Liver (tissue), 3 donors: ENCODE data around the gene BICDL1.

Source experiments
- CTCF ChIP-seq: fragments of 150-350 bp; IDR thresholded peaks from 2 replicates; pipeline ENCODE4 v1.5.1; 2017; ENCODE audit warnings: improper control_type of control experiment, low read depth, low read length; ENCODE audit not compliant: missing input control
- EGR1 ChIP-seq, 2 donors: IDR thresholded peaks; 2 replicates each; pipeline ENCODE4 v1.6.1; 2016 to 2018; ENCODE audit warnings: antibody characterized with exemption in 2 of 2, low read depth in 2 of 2
- FOXA1 ChIP-seq: IDR thresholded peaks from 2 replicates; pipeline ENCODE4 v1.6.1; 2016; ENCODE audit warnings: antibody characterized with exemption
- GABPA ChIP-seq, 2 donors: IDR thresholded peaks in 1 of 2; conservative IDR thresholded peaks in 1 of 2; 2 replicates each; pipeline ENCODE4 v1.6.1; 2016; ENCODE audit warnings: antibody characterized with exemption in 2 of 2, mild to moderate bottlenecking in 1 of 2, moderate library complexity in 1 of 2
- HNF4A ChIP-seq, 2 donors: conservative IDR thresholded peaks; 2 replicates each; pipeline ENCODE4 v1.6.1; 2016; ENCODE audit warnings: antibody characterized with exemption in 2 of 2, mild to moderate bottlenecking in 2 of 2
- JUND ChIP-seq, 2 donors: IDR thresholded peaks; 2 replicates each; pipeline ENCODE4 v1.6.1; 2016; ENCODE audit warnings: antibody characterized with exemption in 2 of 2
- MAX ChIP-seq: IDR thresholded peaks from 2 replicates; pipeline ENCODE4 v1.6.1; 2016; ENCODE audit warnings: antibody characterized with exemption
- NR2F2 ChIP-seq: IDR thresholded peaks from 2 replicates; pipeline ENCODE4 v1.6.1; 2016; ENCODE audit warnings: antibody characterized with exemption
- RAD21 ChIP-seq, 2 donors: IDR thresholded peaks; 2 replicates each; pipeline ENCODE4 v1.6.1; 2016; ENCODE audit warnings: antibody characterized with exemption in 2 of 2, mild to moderate bottlenecking in 2 of 2
- RXRA ChIP-seq, 2 donors: IDR thresholded peaks; 2 replicates each; pipeline ENCODE4 v1.6.1; 2017 to 2018; ENCODE audit warnings: antibody characterized with exemption in 2 of 2, mild to moderate bottlenecking in 1 of 2
- SP1 ChIP-seq: IDR thresholded peaks from 2 replicates; pipeline ENCODE4 v1.6.1; 2018; ENCODE audit warnings: antibody characterized with exemption, mild to moderate bottlenecking
- TAF1 ChIP-seq: conservative IDR thresholded peaks from 2 replicates; pipeline ENCODE4 v1.6.1; 2016; ENCODE audit warnings: antibody characterized with exemption, mild to moderate bottlenecking
- YY1 ChIP-seq: IDR thresholded peaks from 2 replicates; pipeline ENCODE4 v1.6.1; 2016; ENCODE audit warnings: antibody characterized with exemption, mild to moderate bottlenecking
- TF ChIP-seq, protein P1 (sequence below): IDR thresholded peaks from 2 replicates; pipeline ENCODE4 v1.6.1; 2016; ENCODE audit warnings: antibody characterized with exemption, mild to moderate bottlenecking
- donor health status: healthy.
- donor health status: healthy.

- no peak for TF ChIP-seq CTCF
- TF ChIP-seq TAF1 = no peak
- TF ChIP-seq JUND (IDR thresholded peaks at IDR 0.05) = no peak
- no peak for TF ChIP-seq GABPA (IDR thresholded peaks at IDR 0.05 in 1 of 2, conservative IDR thresholded peaks at IDR 0.05 in 1 of 2)
- TF ChIP-seq NR2F2 = no peak
- TF ChIP-seq, protein P1, sequence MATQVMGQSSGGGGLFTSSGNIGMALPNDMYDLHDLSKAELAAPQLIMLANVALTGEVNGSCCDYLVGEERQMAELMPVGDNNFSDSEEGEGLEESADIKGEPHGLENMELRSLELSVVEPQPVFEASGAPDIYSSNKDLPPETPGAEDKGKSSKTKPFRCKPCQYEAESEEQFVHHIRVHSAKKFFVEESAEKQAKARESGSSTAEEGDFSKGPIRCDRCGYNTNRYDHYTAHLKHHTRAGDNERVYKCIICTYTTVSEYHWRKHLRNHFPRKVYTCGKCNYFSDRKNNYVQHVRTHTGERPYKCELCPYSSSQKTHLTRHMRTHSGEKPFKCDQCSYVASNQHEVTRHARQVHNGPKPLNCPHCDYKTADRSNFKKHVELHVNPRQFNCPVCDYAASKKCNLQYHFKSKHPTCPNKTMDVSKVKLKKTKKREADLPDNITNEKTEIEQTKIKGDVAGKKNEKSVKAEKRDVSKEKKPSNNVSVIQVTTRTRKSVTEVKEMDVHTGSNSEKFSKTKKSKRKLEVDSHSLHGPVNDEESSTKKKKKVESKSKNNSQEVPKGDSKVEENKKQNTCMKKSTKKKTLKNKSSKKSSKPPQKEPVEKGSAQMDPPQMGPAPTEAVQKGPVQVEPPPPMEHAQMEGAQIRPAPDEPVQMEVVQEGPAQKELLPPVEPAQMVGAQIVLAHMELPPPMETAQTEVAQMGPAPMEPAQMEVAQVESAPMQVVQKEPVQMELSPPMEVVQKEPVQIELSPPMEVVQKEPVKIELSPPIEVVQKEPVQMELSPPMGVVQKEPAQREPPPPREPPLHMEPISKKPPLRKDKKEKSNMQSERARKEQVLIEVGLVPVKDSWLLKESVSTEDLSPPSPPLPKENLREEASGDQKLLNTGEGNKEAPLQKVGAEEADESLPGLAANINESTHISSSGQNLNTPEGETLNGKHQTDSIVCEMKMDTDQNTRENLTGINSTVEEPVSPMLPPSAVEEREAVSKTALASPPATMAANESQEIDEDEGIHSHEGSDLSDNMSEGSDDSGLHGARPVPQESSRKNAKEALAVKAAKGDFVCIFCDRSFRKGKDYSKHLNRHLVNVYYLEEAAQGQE = no peak
- no peak for TF ChIP-seq FOXA1
- TF ChIP-seq EGR1 (IDR thresholded peaks at IDR 0.05; ENCODE audit: low read depth in 2 of 2) = no peak
- TF ChIP-seq HNF4A (conservative IDR thresholded peaks at IDR 0.05) = no peak
- no peak for TF ChIP-seq RAD21 (IDR thresholded peaks at IDR 0.05)
- TF ChIP-seq SP1 = no peak
- no peak for TF ChIP-seq YY1
- no peak for TF ChIP-seq RXRA (IDR thresholded peaks at IDR 0.05)
- TF ChIP-seq MAX = no peak
Observed at GRCh38 chr12:119956047-119956446, 33.0 kb upstream of the BICDL1 start.
